Brain pericyte (primary cell): ENCODE results near the gene GMEB2.

ENCODE experiments used
- DNase-seq: peaks from one replicate; pipeline ENCODE4 v3.0.0-alpha.2; 2012; ENCODE audit warnings: low read depth, low spot score

The GMEB2 gene

DNA sequence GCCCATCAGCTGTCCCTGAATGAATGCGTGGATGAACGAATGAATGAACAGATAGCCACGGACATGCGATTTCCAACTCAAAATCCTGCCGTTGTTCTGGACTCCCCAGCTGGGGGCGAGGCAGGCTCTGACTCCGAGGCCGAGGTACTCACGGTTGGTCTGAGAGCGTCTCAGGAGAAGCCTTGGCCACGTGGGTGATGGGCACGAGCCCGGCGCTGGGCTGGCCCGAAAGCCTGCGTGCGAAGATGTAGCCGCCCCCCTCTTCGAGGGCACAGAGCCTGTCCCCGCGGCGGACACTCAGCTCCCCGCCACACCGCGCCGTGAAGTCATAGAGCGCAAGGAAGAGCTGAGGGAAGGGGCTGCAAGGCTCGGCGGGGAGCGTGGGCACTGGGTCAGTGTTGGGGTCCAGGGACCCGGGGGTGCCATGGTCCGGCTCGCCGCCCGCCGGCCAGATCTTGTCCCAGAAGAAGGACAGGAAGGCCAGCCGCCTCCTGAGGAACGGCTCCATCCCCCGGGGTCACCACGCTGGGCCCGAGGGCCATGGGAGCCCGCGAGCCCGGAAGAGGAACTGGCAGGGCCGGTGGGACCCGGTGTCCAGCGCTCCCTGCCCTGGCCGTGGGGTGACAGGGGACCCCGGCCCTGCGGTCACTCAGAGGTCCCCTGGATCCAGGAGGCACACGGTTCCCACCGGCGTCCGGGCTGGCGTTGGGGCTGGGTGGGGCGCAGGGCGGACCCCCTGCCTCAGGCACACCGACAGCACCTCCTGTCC is 79.8 kb downstream of the GMEB2 start:
- no peak for DNase-seq

GRCh38 chr20:63546256-63546955 is 80.5 kb downstream of the GMEB2 start:
- DNase-seq: no peak

- DNase-seq: no peak
These were observed 81.1 kb downstream of the GMEB2 start for GRCh38 chr20:63545814-63546213.

DNA sequence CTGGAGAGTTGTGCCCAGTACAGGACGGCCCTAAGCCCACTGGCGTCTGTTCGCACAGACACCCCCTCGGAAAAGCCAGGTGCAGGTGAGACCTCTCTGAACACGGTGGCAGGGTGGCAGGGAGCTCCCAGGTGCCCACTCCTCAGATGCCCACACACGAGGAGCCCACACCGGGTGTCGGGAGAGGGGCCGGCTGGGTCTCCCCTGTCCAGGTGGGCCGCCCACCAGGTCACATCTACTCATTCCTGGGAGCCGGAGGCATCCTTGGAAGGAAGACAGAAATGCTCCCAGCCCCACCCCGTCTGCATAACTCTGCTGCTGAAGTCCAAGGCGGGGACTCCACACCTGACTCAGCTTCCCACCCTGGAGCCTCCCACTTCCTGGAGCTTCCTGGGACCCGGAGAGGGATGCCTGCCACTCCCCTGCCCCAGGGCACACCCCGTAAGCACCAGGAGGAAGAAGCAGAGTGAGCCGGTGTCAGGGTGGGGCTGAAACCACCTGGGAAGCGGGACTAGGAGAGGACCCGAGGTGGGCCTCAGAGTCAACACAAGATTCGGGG is 81.9 kb downstream of the GMEB2 start:
- no peak for DNase-seq

GRCh38 chr20:63544241-63544957 is 82.5 kb downstream of the GMEB2 start:
- no peak for DNase-seq

GRCh38 chr20:63543733-63544132 is 83.2 kb downstream of the GMEB2 start:
- DNase-seq: no peak

- no peak for DNase-seq
These were observed 83.8 kb downstream of the GMEB2 start for GRCh38 chr20:63543131-63543530.

DNA sequence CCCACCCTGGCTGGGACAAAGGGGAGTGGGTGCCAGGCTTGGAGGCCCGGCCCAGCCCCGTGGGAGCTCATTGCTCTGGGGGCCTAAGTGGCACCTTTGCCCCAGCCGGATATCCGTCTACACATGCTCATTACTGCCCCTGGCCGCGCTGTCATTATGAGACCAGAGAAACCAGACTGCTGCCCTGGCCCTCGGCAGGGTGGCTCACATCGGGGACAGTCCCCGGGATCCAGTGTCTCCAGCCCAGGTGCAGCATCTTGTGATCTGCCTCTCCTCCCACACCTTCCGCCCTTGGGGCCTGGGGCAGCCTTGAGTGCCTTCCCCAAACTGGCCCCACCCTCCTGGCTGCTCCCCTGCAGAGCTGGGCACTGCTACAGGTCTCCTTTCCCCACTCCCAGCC is 84.2 kb downstream of the GMEB2 start:
- DNase-seq: no peak

- DNase-seq: no peak
These were observed 84.8 kb downstream of the GMEB2 start for GRCh38 chr20:63542031-63542559.

DNA sequence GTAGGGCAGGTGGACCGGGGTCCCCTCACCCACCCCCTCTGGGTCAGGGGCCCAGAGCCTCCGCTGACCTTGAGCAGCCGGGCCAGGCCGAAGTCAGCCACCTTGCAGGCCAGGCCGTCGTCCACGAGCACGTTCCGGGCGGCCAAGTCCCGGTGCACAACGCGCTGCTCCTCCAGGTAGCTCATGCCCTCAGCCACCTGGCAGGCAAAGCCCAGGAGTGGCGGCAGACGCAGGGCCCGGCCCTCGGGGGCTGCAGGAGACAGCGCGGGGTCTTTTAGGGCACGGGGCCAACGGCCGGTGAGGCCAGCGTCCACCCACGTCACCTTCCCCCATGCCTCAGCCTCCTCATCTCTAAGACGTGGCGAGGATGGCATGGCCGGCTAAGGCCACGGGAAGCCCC is 85.5 kb downstream of the GMEB2 start:
- no peak for DNase-seq

GRCh38 chr20:63540417-63541186 is 86.3 kb downstream of the GMEB2 start:
- no peak for DNase-seq

DNA sequence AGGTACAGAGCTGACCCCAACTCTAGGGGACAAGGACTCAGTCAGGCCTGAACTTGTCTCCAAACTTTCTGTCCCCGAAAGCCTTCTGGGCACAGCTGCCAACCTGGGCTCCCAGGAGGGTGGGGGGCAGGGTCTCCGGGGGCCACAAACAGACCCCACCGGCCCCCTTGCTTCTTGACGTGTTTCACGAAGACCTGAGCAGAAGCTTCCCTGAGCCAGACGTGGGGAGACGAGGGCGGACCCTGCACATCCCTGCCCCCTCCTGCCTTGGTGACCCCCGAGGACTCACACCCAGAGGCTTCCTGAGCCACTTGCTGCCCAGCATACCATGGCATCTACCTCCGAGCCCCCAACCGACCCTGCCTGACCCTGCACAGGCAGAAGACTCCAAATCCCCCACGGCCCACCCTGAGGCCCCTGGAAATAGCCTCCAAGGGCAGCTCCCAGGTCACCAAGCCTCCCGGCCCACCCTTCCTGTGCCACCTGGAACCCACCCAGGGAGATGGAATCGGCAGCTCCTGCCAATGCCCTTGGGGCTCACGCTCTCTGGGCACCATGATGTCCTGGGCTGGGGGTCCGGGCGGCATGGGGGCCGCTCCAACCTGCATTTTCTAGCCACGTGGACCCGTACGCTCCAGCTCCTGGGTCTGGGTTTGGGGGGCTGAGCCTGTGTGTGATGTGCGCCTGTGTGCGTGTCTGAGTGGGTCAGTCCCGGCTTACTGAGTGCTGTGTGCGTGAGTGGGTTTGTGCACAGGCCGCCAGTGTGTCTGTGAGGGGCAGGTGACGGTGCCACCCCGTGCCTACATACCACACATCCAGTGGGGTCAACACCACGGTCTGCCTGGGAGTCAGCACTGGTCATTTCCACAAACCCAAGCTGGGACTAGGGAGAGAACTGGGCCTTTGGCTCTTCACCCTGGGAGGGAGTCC is 87.2 kb downstream of the GMEB2 start:
- no peak for DNase-seq

DNA sequence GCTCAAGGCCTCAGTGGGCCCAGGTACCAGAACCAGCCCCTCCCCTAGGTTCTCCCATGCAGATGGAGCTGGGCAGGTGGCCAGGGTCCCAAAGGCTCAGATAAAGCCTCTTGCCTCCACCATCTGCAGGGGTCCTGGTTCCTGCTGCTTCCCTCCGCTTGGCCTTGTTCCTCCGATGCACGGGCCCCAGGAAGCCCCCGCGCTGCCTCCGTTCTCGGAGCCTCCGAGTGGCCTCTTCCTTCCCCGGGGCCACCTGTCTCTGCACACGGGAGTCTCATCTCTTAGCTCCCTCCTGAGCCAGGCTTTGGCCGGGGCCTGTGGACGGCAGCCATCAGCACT is 87.8 kb downstream of the GMEB2 start:
- DNase-seq: no peak

DNA sequence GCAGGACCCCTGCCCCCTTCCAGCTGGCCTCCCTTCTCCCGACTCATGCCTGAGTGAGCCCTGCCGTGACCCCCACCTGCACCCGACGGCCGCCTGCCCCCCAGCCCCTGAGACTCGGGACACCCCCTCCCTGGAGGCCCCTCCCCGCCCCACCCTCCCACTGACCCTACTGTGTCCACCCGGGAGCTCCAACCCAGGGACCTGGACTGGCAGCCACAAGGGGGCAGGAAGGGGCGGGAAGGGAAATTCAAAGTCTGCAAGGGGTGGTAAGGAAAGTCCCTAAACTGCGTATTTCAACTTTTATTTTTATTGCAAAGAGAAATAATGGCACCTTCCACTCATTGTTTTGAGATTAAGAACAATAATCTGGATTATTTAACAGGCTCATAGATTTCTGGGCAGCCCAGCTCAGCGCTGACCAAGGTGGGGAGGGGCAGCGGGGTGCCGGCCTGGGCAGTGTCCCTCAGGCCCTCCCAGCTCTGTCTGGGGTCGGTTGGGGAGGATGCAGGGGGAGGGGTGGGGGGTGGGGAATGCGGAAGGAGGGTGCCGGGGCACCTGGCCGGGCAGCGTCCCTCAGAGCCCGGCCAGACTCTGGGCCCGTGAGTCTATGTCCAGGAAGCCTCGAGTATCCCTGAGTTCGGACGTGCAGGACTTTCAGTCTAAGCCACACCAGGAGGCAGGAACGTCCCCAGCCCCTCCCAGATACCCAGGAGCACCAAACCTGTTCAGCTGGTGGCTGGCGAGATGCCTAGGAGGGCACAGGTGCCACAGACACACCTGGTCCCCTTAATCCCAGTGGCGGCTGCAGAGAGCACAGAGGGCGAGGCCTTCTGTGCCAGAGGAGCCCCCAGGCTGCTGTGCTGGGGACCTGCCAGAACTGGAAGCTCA is 88.5 kb downstream of the GMEB2 start:
- no peak for DNase-seq
